K562 (cell line): Measurements from ENCODE around the gene ANKRD7. TPM values are rescaled to one million over a fixed set of nuclear protein-coding genes. Genes with fewer than 3 reads are reported as not detected.

Experiments used
- C11orf30 ChIP-seq: fragments of 450-650 bp; IDR thresholded peaks from 2 replicates; pipeline ENCODE4 v1.6.1; 2016; ENCODE audit warnings: low read depth, mild to moderate bottlenecking
- CBFA2T3 ChIP-seq: fragments of 450-650 bp; IDR thresholded peaks from 2 replicates; pipeline ENCODE4 v1.6.1; 2017
- CEBPB ChIP-seq: fragments of 450-650 bp; IDR thresholded peaks from 2 replicates; pipeline ENCODE4 v1.6.1; 2016; ENCODE audit warnings: missing genetic modification characterization, missing compliant biosample characterization
- CXXC5 ChIP-seq: fragments of 250-450 bp; sonication (Bioruptor Pico); IDR thresholded peaks from 2 replicates; pipeline ENCODE4 v1.8.0; 2022; ENCODE audit warnings: inconsistent platforms, mild to moderate bottlenecking, moderate library complexity
- FOXJ2 ChIP-seq: fragments of 200-800 bp; sonication (Bioruptor generic); IDR thresholded peaks from 2 replicates; pipeline ENCODE4 v1.6.1; 2016; ENCODE audit warnings: missing genetic modification characterization, missing compliant biosample characterization
- FOXK1 ChIP-seq: sonication (generic); formaldehyde crosslinking; IDR thresholded peaks from 2 replicates; pipeline ENCODE4 v1.8.0; 2022; ENCODE audit warnings: missing genetic modification reagents, mild to moderate bottlenecking, borderline replicate concordance
- HDGF ChIP-seq: fragments of 450-650 bp; IDR thresholded peaks from 2 replicates; pipeline ENCODE4 v1.6.1; 2016
- HMGXB4 ChIP-seq: sonication (generic); formaldehyde crosslinking; IDR thresholded peaks from 2 replicates; pipeline ENCODE4 v1.8.1; 2023; ENCODE audit warnings: mild to moderate bottlenecking, missing genetic modification reagents
- HNRNPH1 ChIP-seq: fragments of 200-400 bp; formaldehyde crosslinking; optimal IDR thresholded peaks from 2 replicates; pipeline ENCODE3; 2017; ENCODE audit warnings: low read depth, mild to moderate bottlenecking, low read length, moderate library complexity
- HOXB6 ChIP-seq: fragments of 250-450 bp; sonication (Bioruptor Pico); IDR thresholded peaks from 2 replicates; pipeline ENCODE4 v1.5.1; 2022; ENCODE audit warnings: mild to moderate bottlenecking, borderline replicate concordance
- HSF4 ChIP-seq: fragments of 250-450 bp; sonication (Bioruptor Pico); IDR thresholded peaks from 2 replicates; pipeline ENCODE4 v2.1.2; 2022; ENCODE audit warnings: mild to moderate bottlenecking, moderate library complexity, borderline replicate concordance
- MTA2 ChIP-seq: fragments of 450-650 bp; IDR thresholded peaks from 2 replicates; pipeline ENCODE4 v1.6.1; 2016; ENCODE audit warnings: low read depth
- NCOA6 ChIP-seq: fragments of 450-650 bp; IDR thresholded peaks from 2 replicates; pipeline ENCODE4 v1.6.1; 2017; ENCODE audit warnings: mild to moderate bottlenecking
- NEUROD1 ChIP-seq: fragments of 150-350 bp; IDR thresholded peaks from 2 replicates; pipeline ENCODE4 v1.6.1; 2014; ENCODE audit warnings: borderline replicate concordance, low read length, low read depth; ENCODE audit not compliant: partially characterized antibody
- NR4A1 ChIP-seq, 2 experiments: fragments of 250-450 bp in 1 of 2; fragments of 450-650 bp in 1 of 2; sonication (Bioruptor Pico) in 1 of 2; IDR thresholded peaks; 2 replicates each; pipeline versions ENCODE4 v1.4.0 to v1.6.1; 2016 to 2020; ENCODE audit warnings: mild to moderate bottlenecking in 2 of 2, missing compliant biosample characterization in 1 of 2, missing genetic modification characterization in 1 of 2, moderate library complexity in 1 of 2
- NUFIP1 ChIP-seq: fragments of 450-650 bp; IDR thresholded peaks from 2 replicates; pipeline ENCODE4 v1.6.1; 2018; ENCODE audit not compliant: partially characterized antibody
- PHF20 ChIP-seq: fragments of 450-650 bp; IDR thresholded peaks from 2 replicates; pipeline ENCODE4 v1.6.1; 2018; ENCODE audit not compliant: partially characterized antibody
- RAD21 ChIP-seq, 2 experiments: fragments of 250-450 bp in 1 of 2; fragments of 450-650 bp in 1 of 2; sonication (Bioruptor Pico) in 1 of 2; formaldehyde crosslinking in 1 of 2; IDR thresholded peaks in 1 of 2; conservative IDR thresholded peaks in 1 of 2; 2 replicates each; pipeline versions ENCODE4 v1.4.0 to v1.8.0; 2020 to 2022; ENCODE audit warnings: mild to moderate bottlenecking in 2 of 2, moderate library complexity in 1 of 2
- RFX1 ChIP-seq: fragments of 450-650 bp; IDR thresholded peaks from 2 replicates; pipeline ENCODE4 v1.6.1; 2016; ENCODE audit warnings: mild to moderate bottlenecking, moderate library complexity
- SIN3A ChIP-seq, 2 experiments: fragments of 150-350 bp in 1 of 2; IDR thresholded peaks; 2 replicates each; pipeline ENCODE4 v1.6.1; 2011 to 2016; ENCODE audit warnings: borderline replicate concordance in 2 of 2, low read depth in 2 of 2, low read length in 2 of 2, mild to moderate bottlenecking in 2 of 2, moderate library complexity in 2 of 2; ENCODE audit not compliant: control insufficient read depth in 1 of 2
- SUPT5H ChIP-seq: fragments of 450-650 bp; IDR thresholded peaks from 2 replicates; pipeline ENCODE4 v1.6.1; 2016
- USF2 ChIP-seq: sonication (generic); formaldehyde crosslinking; IDR thresholded peaks from 2 replicates; pipeline ENCODE4 v1.5.0; 2020; ENCODE audit warnings: missing genetic modification reagents
- ZEB2 ChIP-seq: fragments of 450-650 bp; IDR thresholded peaks from 2 replicates; pipeline ENCODE4 v1.6.1; 2016
- ZFX ChIP-seq: sonication (generic); formaldehyde crosslinking; IDR thresholded peaks from 2 replicates; pipeline ENCODE4 v1.8.0; 2022; ENCODE audit warnings: mild to moderate bottlenecking, missing genetic modification reagents, moderate library complexity
- ZKSCAN8 ChIP-seq: fragments of 200-800 bp; sonication (Bioruptor generic); IDR thresholded peaks from 2 replicates; pipeline ENCODE4 v1.6.1; 2016; ENCODE audit warnings: missing genetic modification characterization, missing compliant biosample characterization
- ZNF431 ChIP-seq: sonication (generic); formaldehyde crosslinking; IDR thresholded peaks from 2 replicates; pipeline ENCODE4 v1.8.0; 2022; ENCODE audit warnings: mild to moderate bottlenecking, missing genetic modification reagents
- polyA plus RNA-seq, 8 experiments: library from polyadenylated mRNA; depleted of rRNA in 4 of 8; stranded (reverse) in 5 of 8; unstranded in 3 of 8; fragments of >200 nt; fragmentation: Nextera tagmentation in 2 of 8; fragmentation: Illumina TruSeq in 1 of 8; extraction: Ambion mirVana in 2 of 8; extraction: Trizol in 1 of 8; gene quantifications; 2 replicates each; pipeline versions ENCODE4 v1.2.1 to v1.2.3, GENCODE V29; 2011 to 2014; ENCODE audit warnings: inconsistent platforms in 1 of 8, missing spikeins in 1 of 8
- total RNA-seq, 7 experiments: library from RNA; depleted of rRNA in 6 of 7; stranded (reverse); fragments of >200 nt in 6 of 7; fragmentation: Illumina TruSeq in 2 of 7; extraction: Trizol in 2 of 7; gene quantifications; 2 replicates each; pipeline versions ENCODE4 v1.2.1 to v1.2.3, GENCODE V29; 2011 to 2021; ENCODE audit warnings: low replicate concordance in 1 of 7
- TF ChIP-seq, protein P1 (sequence below): conservative IDR thresholded peaks from 2 replicates; pipeline ENCODE4 v1.6.1; 2011; ENCODE audit warnings: low read depth, mild to moderate bottlenecking, low read length; ENCODE audit not compliant: control insufficient read depth

Gene ANKRD7
- total and polyA plus RNA-seq, 9 of the 15 experiments (the other 6 are each of a cell fraction or from before 2014, with no cell fraction given) = 0.33 TPM; not detected in 8

DNA sequence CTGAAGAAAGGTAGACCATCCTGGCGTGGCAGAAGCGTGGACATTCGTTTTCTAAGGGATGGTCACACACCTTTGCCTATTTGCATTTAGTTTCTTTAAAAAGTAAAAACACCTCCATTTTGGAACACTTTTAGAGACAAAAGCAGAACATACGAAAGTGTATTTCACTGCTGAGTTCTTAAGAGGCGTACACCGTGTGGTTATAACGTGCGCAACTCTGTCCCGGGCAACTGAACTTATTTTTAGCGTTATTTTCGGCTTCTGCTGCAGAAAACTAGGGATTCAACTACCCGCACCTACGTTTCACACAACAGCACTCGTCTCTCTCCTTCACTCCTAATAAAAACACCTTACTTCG lies 41.1 kb upstream of the ANKRD7 start (continued):
- no peak for TF ChIP-seq HDGF
- no peak for TF ChIP-seq USF2 (CRISPR knock-in tag)
- no peak for TF ChIP-seq CXXC5 (CRISPR knock-in tag)
- TF ChIP-seq HSF4 (CRISPR knock-in tag) = no peak
- TF ChIP-seq NEUROD1 = no peak
- TF ChIP-seq HOXB6 (CRISPR knock-in tag) = 0 out of 2 replicates have a peak, but pooled peaks have one; percentile 56
- peak; percentile 35; the same call in 1 of the 2 replicates for TF ChIP-seq FOXJ2 (tag)
- TF ChIP-seq SIN3A (IDR thresholded peaks at IDR 0.05; ENCODE audit: borderline replicate concordance in 2 of 2, control insufficient read depth in 1 of 2, low read depth in 2 of 2, low read length in 2 of 2) = no peak
- TF ChIP-seq, protein P1, sequence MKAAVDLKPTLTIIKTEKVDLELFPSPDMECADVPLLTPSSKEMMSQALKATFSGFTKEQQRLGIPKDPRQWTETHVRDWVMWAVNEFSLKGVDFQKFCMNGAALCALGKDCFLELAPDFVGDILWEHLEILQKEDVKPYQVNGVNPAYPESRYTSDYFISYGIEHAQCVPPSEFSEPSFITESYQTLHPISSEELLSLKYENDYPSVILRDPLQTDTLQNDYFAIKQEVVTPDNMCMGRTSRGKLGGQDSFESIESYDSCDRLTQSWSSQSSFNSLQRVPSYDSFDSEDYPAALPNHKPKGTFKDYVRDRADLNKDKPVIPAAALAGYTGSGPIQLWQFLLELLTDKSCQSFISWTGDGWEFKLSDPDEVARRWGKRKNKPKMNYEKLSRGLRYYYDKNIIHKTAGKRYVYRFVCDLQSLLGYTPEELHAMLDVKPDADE = no peak
- no peak for TF ChIP-seq RFX1
- TF ChIP-seq NR4A1 (CRISPR knock-in tag; IDR thresholded peaks at IDR 0.05) = no peak
- TF ChIP-seq NR4A1 (tag; IDR thresholded peaks at IDR 0.05) = no peak
- TF ChIP-seq CEBPB (tag) = no peak
- TF ChIP-seq CBFA2T3 = no peak
- peak; percentile 57; the same call in 1 of the 2 replicates for TF ChIP-seq NCOA6
- no peak for TF ChIP-seq PHF20
- TF ChIP-seq NUFIP1 = no peak
- no peak for TF ChIP-seq SUPT5H
- TF ChIP-seq ZEB2 = no peak
- TF ChIP-seq ZNF431 (CRISPR knock-in tag) = no peak
- no peak for TF ChIP-seq HNRNPH1
- TF ChIP-seq HMGXB4 (CRISPR knock-in tag) = no peak
- TF ChIP-seq MTA2 = no peak
- no peak for TF ChIP-seq C11orf30
- TF ChIP-seq RAD21 (CRISPR knock-in tag; conservative IDR thresholded peaks at IDR 0.05 in 1 of 2, IDR thresholded peaks at IDR 0.05 in 1 of 2) = no peak
- TF ChIP-seq FOXK1 = no peak
- TF ChIP-seq ZFX (CRISPR knock-in tag) = no peak
- no peak for TF ChIP-seq ZKSCAN8
